HCT116 (cell line): ENCODE measurements around the gene KDM1B. TPM values are rescaled to one million over a fixed set of nuclear protein-coding genes. Genes with fewer than 3 reads are reported as not detected.

Experiments
- ATAC-seq: fragments of 200-7000 bp; cut with Tn5 transposase; 2 replicates; pipeline ENCODE4 v1.9.1; 2020; ENCODE audit warnings: mild to moderate bottlenecking, moderate library complexity
- BruUV-seq: library from RNA; stranded (reverse); fragments of 400-500 nt; replicated peaks from 2 replicates; lab custom pipeline; 2021; lab: Mats Ljungman, UMichigan
- CTCF ChIA-PET: fragments of 300-600 bp; sonication (Branson Sonifier 250); formaldehyde crosslinking; loops from one replicate; lab custom pipeline; 2021; ENCODE audit warnings: antibody characterized with exemption; lab: Charles Lee
- POLR2A ChIA-PET: fragments of 300-600, 350-600 bp; sonication (Branson Sonifier 250); formaldehyde crosslinking; loops from one replicate; lab custom pipeline; 2021; ENCODE audit warnings: antibody characterized with exemption; lab: Charles Lee
- RAD21 ChIA-PET, 2 experiments: fragments of 300-600 bp; sonication (Branson Sonifier 250); formaldehyde crosslinking; loops; one replicate each; lab custom pipeline; 2023; ENCODE audit warnings: low total read pairs in 2 of 2; ENCODE audit not compliant: uncharacterized antibody in 2 of 2, unreplicated experiment in 2 of 2, low non-redundant PET in 1 of 2; lab: Charles Lee
- DNase-seq: peaks from one replicate; pipeline ENCODE4 v3.0.0-alpha.2; 2010; ENCODE audit warnings: low read depth, low spot score
- H2AFZ ChIP-seq: fragments of 200-600 bp; shearing (Covaris generic), sonication (generic); 2 replicates; pipeline ENCODE4 v1.6.1; 2017; ENCODE audit warnings: low read depth, mixed run types, mixed read lengths, antibody characterized with exemption, low read length; ENCODE audit not compliant: poor library complexity, severe bottlenecking
- H3K27ac ChIP-seq: 2 replicates; pipeline ENCODE4 v1.5.1; 2012; ENCODE audit warnings: low read depth, low read length
- H3K27me3 ChIP-seq: fragments of 200-600 bp; sonication (generic); 2 replicates; pipeline ENCODE4 v1.6.1; 2016; ENCODE audit warnings: mixed run types, low read length, mixed read lengths; ENCODE audit not compliant: insufficient read depth
- H3K36me3 ChIP-seq, 2 experiments: fragments of 200-500 bp in 1 of 2; fragments of 200-600 bp in 1 of 2; sonication (Bioruptor generic) in 1 of 2; sonication (generic) in 1 of 2; 2 replicates each; pipeline versions ENCODE4 v1.5.1 to v1.6.1; 2014 to 2016; ENCODE audit warnings: low read length in 2 of 2, inconsistent platforms in 1 of 2, mixed read lengths in 1 of 2, mixed run types in 1 of 2; ENCODE audit not compliant: insufficient read depth in 2 of 2, control insufficient read depth in 1 of 2
- H3K4me1 ChIP-seq, 2 experiments: fragments of 200-600 bp in 1 of 2; sonication (generic) in 1 of 2; 2 replicates each; pipeline versions ENCODE4 v1.5.1 to v1.6.1; 2012 to 2017; ENCODE audit warnings: low read length in 2 of 2, inconsistent platforms in 1 of 2, mild to moderate bottlenecking in 1 of 2, mixed read lengths in 1 of 2, mixed run types in 1 of 2, moderate library complexity in 1 of 2; ENCODE audit not compliant: insufficient read depth in 2 of 2, control insufficient read depth in 1 of 2
- H3K4me2 ChIP-seq: fragments of 200-600 bp; sonication (generic); 2 replicates; pipeline ENCODE4 v1.6.1; 2017; ENCODE audit warnings: mixed run types, low read length, mixed read lengths
- H3K4me3 ChIP-seq, 2 experiments: fragments of 200-600 bp in 1 of 2; sonication (generic) in 1 of 2; replicated peaks in 1 of 2; 2 replicates each; pipeline ENCODE4 v1.5.1; 2011 to 2016; ENCODE audit warnings: low read length in 2 of 2, control low read depth in 1 of 2, low read depth in 1 of 2, mild to moderate bottlenecking in 1 of 2, mixed read lengths in 1 of 2, mixed run types in 1 of 2
- H3K79me2 ChIP-seq: fragments of 200-600 bp; sonication (generic); 2 replicates; pipeline ENCODE4 v1.6.1; 2017; ENCODE audit warnings: mild to moderate bottlenecking, mixed run types, low read length, moderate library complexity, mixed read lengths; ENCODE audit not compliant: insufficient read depth
- H3K9ac ChIP-seq: fragments of 200-600 bp; sonication (generic); 2 replicates; pipeline ENCODE4 v1.6.1; 2016; ENCODE audit warnings: low read length, mixed read lengths
- H3K9me2 ChIP-seq: fragments of 200-600 bp; sonication (generic), shearing (Covaris generic); 2 replicates; pipeline ENCODE4 v1.6.1; 2017; ENCODE audit warnings: mixed run types, mild to moderate bottlenecking, moderate library complexity; ENCODE audit not compliant: insufficient read depth
- H3K9me3 ChIP-seq, 2 experiments: fragments of 200-500 bp in 1 of 2; fragments of 200-600 bp in 1 of 2; sonication (Bioruptor generic) in 1 of 2; sonication (generic) in 1 of 2; 2 replicates each; pipeline ENCODE4 v1.6.1; 2014 to 2017; ENCODE audit warnings: low read length in 2 of 2, mixed read lengths in 2 of 2, inconsistent platforms in 1 of 2, low read depth in 1 of 2, mild to moderate bottlenecking in 1 of 2, mixed run types in 1 of 2, moderate library complexity in 1 of 2; ENCODE audit not compliant: control insufficient read depth in 1 of 2, insufficient read depth in 1 of 2
- H4K20me1 ChIP-seq: fragments of 200-600 bp; sonication (generic), shearing (Covaris generic); 2 replicates; pipeline ENCODE4 v1.6.1; 2017; ENCODE audit warnings: mixed run types, mild to moderate bottlenecking, moderate library complexity; ENCODE audit not compliant: insufficient read depth
- CEBPB ChIP-seq: IDR thresholded peaks from 2 replicates; pipeline ENCODE4 v1.6.1; 2012; ENCODE audit warnings: low read depth
- EGR1 ChIP-seq: IDR thresholded peaks from 2 replicates; pipeline ENCODE4 v1.6.1; 2012; ENCODE audit warnings: low read depth
- FOSL1 ChIP-seq: IDR thresholded peaks from 2 replicates; pipeline ENCODE4 v1.6.1; 2012; ENCODE audit warnings: low read depth
- POLR2A ChIP-seq: IDR thresholded peaks from 2 replicates; pipeline ENCODE4 v1.7.0; 2011; ENCODE audit warnings: borderline replicate concordance; ENCODE audit not compliant: insufficient read depth, insufficient read length; ENCODE audit errors: extremely low read depth
- SIN3A ChIP-seq: IDR thresholded peaks from 2 replicates; pipeline ENCODE4 v1.6.1; 2012; ENCODE audit warnings: low read depth
- SP1 ChIP-seq: IDR thresholded peaks from 2 replicates; pipeline ENCODE4 v1.6.1; 2012; ENCODE audit warnings: low read depth
- SRF ChIP-seq: IDR thresholded peaks from 2 replicates; pipeline ENCODE4 v1.6.1; 2012; ENCODE audit warnings: low read depth
- TCF7L2 ChIP-seq: IDR thresholded peaks from 2 replicates; pipeline ENCODE4 v1.7.0; 2011; ENCODE audit warnings: borderline replicate concordance, inconsistent platforms; ENCODE audit not compliant: insufficient read depth, insufficient read length; ENCODE audit errors: extremely low read depth
- YY1 ChIP-seq: IDR thresholded peaks from 2 replicates; pipeline ENCODE4 v1.6.1; 2011; ENCODE audit warnings: low read length, low read depth, moderate library complexity, mild to moderate bottlenecking; ENCODE audit not compliant: insufficient replicate concordance; ENCODE audit errors: extremely low read depth
- ZBTB33 ChIP-seq: IDR thresholded peaks from 2 replicates; pipeline ENCODE4 v1.6.1; 2011; ENCODE audit warnings: mild to moderate bottlenecking, low read length, moderate library complexity; ENCODE audit not compliant: insufficient replicate concordance; ENCODE audit errors: extremely low read depth
- ZFX ChIP-seq: fragments of 450-650 bp; IDR thresholded peaks from 2 replicates; pipeline ENCODE4 v1.6.1; 2017
- ZNF274 ChIP-seq: fragments of 200-500 bp; sonication (Bioruptor generic); IDR thresholded peaks from 2 replicates; pipeline ENCODE4 v1.6.1; 2014; ENCODE audit warnings: mild to moderate bottlenecking, low read depth, low read length, inconsistent platforms
- intact Hi-C: fragments of 100-400 bp; cut with micrococcal nuclease; formaldehyde crosslinking; loops from 2 replicates; pipeline ENCODE4 v1.10.0; 2022
- total RNA-seq: library from RNA; stranded (reverse); gene quantifications from one replicate; pipeline ENCODE4 v1.2.1, GENCODE V29; 2021; ENCODE audit not compliant: unreplicated experiment

Gene KDM1B
- total RNA-seq, 1 experiment from 2014 or later = 24.5 TPM

- H3K27me3 ChIP-seq = no peaks in the 10 kb centered on the region
- RAD21 ChIA-PET = no interaction called here
- DNase-seq = no peak
- H2AFZ ChIP-seq = no peak overlapping the region
- no TSS peak for BruUV-seq
- intact Hi-C loops = no loop called here
- no peak overlapping the region for H3K4me3 ChIP-seq
- H3K27ac ChIP-seq = no peak overlapping the region
- H3K4me2 ChIP-seq = no peak overlapping the region
- peaks cover 23% of the 10 kb centered on the region for H4K20me1 ChIP-seq
- TF ChIP-seq SIN3A = no peak
- no peak for TF ChIP-seq POLR2A
- no peak for TF ChIP-seq ZNF274
- no peak for TF ChIP-seq TCF7L2
- no peak for TF ChIP-seq SRF
- no peak for TF ChIP-seq YY1
- no peak for TF ChIP-seq CEBPB
- no peak for TF ChIP-seq ZFX
- TF ChIP-seq SP1 = no peak
- TF ChIP-seq FOSL1 = no peak
- TF ChIP-seq ZBTB33 = no peak
- TF ChIP-seq EGR1 = no peak
- TF ChIP-seq, all 23 proteins: peak for 0
- H3K9me3 ChIP-seq = no peaks in the 10 kb centered on the region
- ATAC-seq = no peak
- H3K9me2 ChIP-seq = no peaks in the 10 kb centered on the region
- peaks cover 10 to 37% of the 10 kb centered on the region in 2 experiments; a peak in 3 of 4 replicates for H3K4me1 ChIP-seq
- H3K9ac ChIP-seq = no peak overlapping the region
- CTCF ChIA-PET = no interaction called here
- peaks cover 100% of the 10 kb centered on the region for H3K79me2 ChIP-seq
- POLR2A ChIA-PET = no interaction called here
- peaks cover 30 to 61% of the 10 kb centered on the region in 2 experiments for H3K36me3 ChIP-seq
Observed at GRCh38 chr6:18245642-18246041, 90.4 kb downstream of the KDM1B start.
